H1 (cell line): ENCODE data around the gene CDC14B. TPM values are rescaled to one million over a fixed set of nuclear protein-coding genes. Genes with fewer than 3 reads are reported as not detected.

ENCODE experiments used
- polyA plus RNA-seq, 7 experiments: library from polyadenylated mRNA; depleted of rRNA in 3 of 7; stranded (reverse) in 5 of 7; unstranded in 2 of 7; fragments of >200 nt in 5 of 7; fragments of 200-250 nt in 2 of 7; gene quantifications; 1 replicate in 5 of 7; 2 replicates in 1 of 7; 4 replicates in 1 of 7; pipeline versions ENCODE4 v1.2.1 to v1.2.3, GENCODE V29; 2011 to 2013; ENCODE audit warnings: missing spikeins in 2 of 7, mixed read lengths in 2 of 7
- total RNA-seq: library from RNA; stranded (reverse); fragmentation: NEBNext Ultra II Directional; extraction: Animal tissue kit (Norgen Biotek cat#: 25700); gene quantifications from 2 replicates; pipeline ENCODE4 v1.2.1, GENCODE V29; 2021
- TF ChIP-seq, protein P1 (sequence below): IDR thresholded peaks from 2 replicates; pipeline ENCODE4 v1.6.1; 2012; ENCODE audit warnings: low read length, inconsistent platforms

CDC14B gene
- total and polyA plus RNA-seq, 2 of the 8 experiments (the other 6 are each of a cell fraction or from before 2014, with no cell fraction given), result 17.2 to 44.6 TPM

- TF ChIP-seq, protein P1, sequence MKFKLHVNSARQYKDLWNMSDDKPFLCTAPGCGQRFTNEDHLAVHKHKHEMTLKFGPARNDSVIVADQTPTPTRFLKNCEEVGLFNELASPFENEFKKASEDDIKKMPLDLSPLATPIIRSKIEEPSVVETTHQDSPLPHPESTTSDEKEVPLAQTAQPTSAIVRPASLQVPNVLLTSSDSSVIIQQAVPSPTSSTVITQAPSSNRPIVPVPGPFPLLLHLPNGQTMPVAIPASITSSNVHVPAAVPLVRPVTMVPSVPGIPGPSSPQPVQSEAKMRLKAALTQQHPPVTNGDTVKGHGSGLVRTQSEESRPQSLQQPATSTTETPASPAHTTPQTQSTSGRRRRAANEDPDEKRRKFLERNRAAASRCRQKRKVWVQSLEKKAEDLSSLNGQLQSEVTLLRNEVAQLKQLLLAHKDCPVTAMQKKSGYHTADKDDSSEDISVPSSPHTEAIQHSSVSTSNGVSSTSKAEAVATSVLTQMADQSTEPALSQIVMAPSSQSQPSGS, result no peak
Observed at GRCh38 chr9:96554801-96555566, 64.7 kb downstream of the CDC14B start (continued).
